Mucosa of descending colon (tissue), 3 donors: Measurements from ENCODE around the gene IKZF3. TPM values are rescaled to one million over a fixed set of nuclear protein-coding genes. Genes with fewer than 3 reads are reported as not detected.

ENCODE experiments used
- ATAC-seq: fragments of 200-7000 bp; cut with Tn5 transposase; one replicate; pipeline ENCODE4 v1.9.1; 2020; ENCODE audit warnings: mild to moderate bottlenecking, moderate library complexity
- DNase-seq, 3 donors: peaks; one replicate each; pipeline ENCODE4 v3.0.0-alpha.2; 2020
- H3K36me3 ChIP-seq: fragments of 200-600 bp; one replicate; pipeline ENCODE4 v1.8.0; 2021; ENCODE audit warnings: low read depth, mild to moderate bottlenecking
- H3K4me1 ChIP-seq: fragments of 200-600 bp; one replicate; pipeline ENCODE4 v1.8.0; 2021; ENCODE audit warnings: low read depth, mild to moderate bottlenecking
- H3K4me3 ChIP-seq: fragments of 200-600 bp; one replicate; pipeline ENCODE4 v1.8.0; 2021; ENCODE audit warnings: mild to moderate bottlenecking
- H3K9me3 ChIP-seq: fragments of 200-600 bp; one replicate; pipeline ENCODE4 v1.8.0; 2021; ENCODE audit warnings: mild to moderate bottlenecking
- intact Hi-C, 2 donors: fragments of 100-400 bp; cut with DNase I in 1 of 2; cut with micrococcal nuclease in 1 of 2; formaldehyde crosslinking; loops; one replicate each; pipeline versions ENCODE4 v1.11.0 to v1.11.1; 2022; cut with DNase I, micrococcal nuclease
- total RNA-seq, 3 donors: library from RNA; stranded (reverse); fragmentation: NEBNext Ultra II Directional in 2 of 3; extraction: Animal tissue kit (Norgen Biotek cat#: 25700) in 2 of 3; gene quantifications; one replicate each; pipeline versions ENCODE4 v1.2.1 to v1.2.4, GENCODE V29; 2021 to 2023
- TF ChIP-seq, protein P1 (sequence below): fragments of 200-600 bp; IDR thresholded peaks from one replicate; pipeline ENCODE4 v1.8.0; 2022; ENCODE audit warnings: antibody characterized with exemption, mild to moderate bottlenecking
- donor health status: DM: no; HTN: no; CAD: no; lungs with moderate emphysema.
- donor health status: DM: no; HTN: no; CAD: no.
- donor health status: DM: no; HTN: yes; CAD: no.

Gene IKZF3
- total RNA-seq, 3 donors from 2014 or later, result 3.5 to 5.3 (median 4.6) TPM

GRCh38 chr17:39774047-39774446, 90.1 kb downstream of the IKZF3 start:
- Histone ChIP-seq H3K4me3 (no peak overlapping the region), H3K9me3 (no peaks in the 10 kb centered on the region), H3K4me1 (no peaks in the 10 kb centered on the region), H3K36me3 (no peaks in the 10 kb centered on the region)
- intact Hi-C loops, result loop anchor here in 1 of 2 donors (10.0 kb wide), 1 partner anchor 91 kb away; the partner anchor contains the start of genes IKZF3 and ZPBP2
- DNase-seq (no peak), ATAC-seq (no peak)
- TF ChIP-seq, protein P1, sequence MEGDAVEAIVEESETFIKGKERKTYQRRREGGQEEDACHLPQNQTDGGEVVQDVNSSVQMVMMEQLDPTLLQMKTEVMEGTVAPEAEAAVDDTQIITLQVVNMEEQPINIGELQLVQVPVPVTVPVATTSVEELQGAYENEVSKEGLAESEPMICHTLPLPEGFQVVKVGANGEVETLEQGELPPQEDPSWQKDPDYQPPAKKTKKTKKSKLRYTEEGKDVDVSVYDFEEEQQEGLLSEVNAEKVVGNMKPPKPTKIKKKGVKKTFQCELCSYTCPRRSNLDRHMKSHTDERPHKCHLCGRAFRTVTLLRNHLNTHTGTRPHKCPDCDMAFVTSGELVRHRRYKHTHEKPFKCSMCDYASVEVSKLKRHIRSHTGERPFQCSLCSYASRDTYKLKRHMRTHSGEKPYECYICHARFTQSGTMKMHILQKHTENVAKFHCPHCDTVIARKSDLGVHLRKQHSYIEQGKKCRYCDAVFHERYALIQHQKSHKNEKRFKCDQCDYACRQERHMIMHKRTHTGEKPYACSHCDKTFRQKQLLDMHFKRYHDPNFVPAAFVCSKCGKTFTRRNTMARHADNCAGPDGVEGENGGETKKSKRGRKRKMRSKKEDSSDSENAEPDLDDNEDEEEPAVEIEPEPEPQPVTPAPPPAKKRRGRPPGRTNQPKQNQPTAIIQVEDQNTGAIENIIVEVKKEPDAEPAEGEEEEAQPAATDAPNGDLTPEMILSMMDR, result no peak

- Histone ChIP-seq H3K4me3 (no peak overlapping the region), H3K36me3 (no peaks in the 10 kb centered on the region), H3K9me3 (no peaks in the 10 kb centered on the region), H3K4me1 (no peaks in the 10 kb centered on the region)
- intact Hi-C loops, result loop anchor here in 1 of 2 donors (10.0 kb wide), 1 partner anchor 92 kb away; the partner anchor contains the start of genes IKZF3 and ZPBP2
- no peak for DNase-seq
- ATAC-seq, result no peak
- TF ChIP-seq, protein P1, result no peak
These were observed 90.9 kb downstream of the IKZF3 start for GRCh38 chr17:39772987-39773934.

GRCh38 chr17:39772415-39772814, 91.7 kb downstream of the IKZF3 start:
- TF ChIP-seq, protein P1, result no peak
- H3K4me3 ChIP-seq, result no peak overlapping the region

DNA sequence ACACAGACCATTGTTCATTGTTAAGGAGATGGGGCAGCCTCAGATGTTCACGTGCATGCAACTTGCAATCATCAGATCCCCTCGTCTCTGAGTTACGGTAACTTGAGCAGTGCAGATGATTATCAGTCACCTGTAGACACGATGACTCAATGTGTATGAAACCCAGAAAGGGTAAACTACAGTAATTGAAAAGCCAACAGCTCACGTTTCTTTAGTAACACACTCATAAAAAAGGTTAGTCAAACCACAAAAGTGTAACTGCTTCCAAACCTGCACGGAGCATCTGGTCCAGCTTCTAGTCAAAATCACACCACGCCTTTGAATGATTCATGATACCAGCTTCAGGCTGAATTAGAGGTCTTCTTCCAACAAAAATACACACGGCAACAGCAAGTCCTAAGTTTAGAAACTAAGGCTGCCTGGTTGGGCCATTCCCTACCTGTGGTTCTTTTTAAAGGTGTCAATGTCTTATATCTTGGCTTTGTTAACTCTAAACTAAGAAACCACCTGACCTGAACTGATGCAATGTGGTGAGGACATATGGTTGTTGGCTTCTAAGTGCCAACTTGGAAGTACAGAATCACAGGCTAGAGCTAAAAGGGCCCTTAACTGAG, 94.0 kb downstream of the IKZF3 start:
- ATAC-seq (peak; percentile 78), DNase-seq (no peak)
- intact Hi-C loops, result loop anchor here in 1 of 2 donors (10.0 kb wide), 1 partner anchor 95 kb away; the partner anchor contains the start of genes IKZF3 and ZPBP2
- no peaks in the 10 kb centered on the region for H3K36me3 ChIP-seq
- H3K4me3 ChIP-seq, result no peak overlapping the region
- TF ChIP-seq, protein P1, result no peak
- no peaks in the 10 kb centered on the region for H3K4me1 ChIP-seq
- H3K9me3 ChIP-seq, result no peaks in the 10 kb centered on the region

More at GRCh38 chr17:39772415-39772814, 91.7 kb downstream of the IKZF3 start:
- H3K36me3 ChIP-seq, result no peaks in the 10 kb centered on the region
- intact Hi-C loops, result loop anchor here in 1 of 2 donors (10.0 kb wide), 1 partner anchor 92 kb away; the partner anchor contains the start of genes IKZF3 and ZPBP2
- no peaks in the 10 kb centered on the region for H3K9me3 ChIP-seq
- ATAC-seq (no peak), DNase-seq (no peak)
- H3K4me1 ChIP-seq, result no peaks in the 10 kb centered on the region

GRCh38 chr17:39767147-39767546, 97.0 kb downstream of the IKZF3 start:
- no peak for ATAC-seq
- no peak for DNase-seq
- Histone ChIP-seq H3K4me3 (no peak overlapping the region), H3K9me3 (no peaks in the 10 kb centered on the region), H3K4me1 (no peaks in the 10 kb centered on the region), H3K36me3 (no peaks in the 10 kb centered on the region)
- TF ChIP-seq, protein P1, result no peak
- intact Hi-C loops, result no loop called here
